Activated T-helper 2 cell treated with anti-CD3 and anti-CD28 coated beads, Interferon-gamma antibody, Interleukin-2, Interleukin-4, amounts not matched to agents 10 μg/mL and 5 μg/mL and 100 μg/mL, durations not matched to agents 14 hours and 24 hours and 36 hours (primary cell): ENCODE results near the gene ATIC. TPM values are rescaled to one million over a fixed set of nuclear protein-coding genes. Genes with fewer than 3 reads are reported as not detected.
"Not testable (repeated sequence)": the region's sequence is repeated elsewhere in the genome, so short reads cannot be mapped to it uniquely, and the experiment has no call there.

ENCODE experiments used
- DNase-seq: peaks from one replicate; pipeline ENCODE4 v3.0.0; 2021; ENCODE audit warnings: low spot score
- H3K27ac Mint-ChIP-seq: one replicate; pipeline ENCODE4 v1.8.0; 2021; ENCODE audit warnings: mixed read lengths
- H3K27me3 Mint-ChIP-seq: one replicate; pipeline ENCODE4 v1.8.0; 2021; ENCODE audit warnings: low read depth, mixed read lengths
- H3K36me3 Mint-ChIP-seq: one replicate; pipeline ENCODE4 v1.8.0; 2021; ENCODE audit warnings: low read depth, mixed read lengths
- H3K4me1 Mint-ChIP-seq: one replicate; pipeline ENCODE4 v1.8.0; 2021; ENCODE audit warnings: low read depth, mixed read lengths
- H3K4me3 Mint-ChIP-seq: one replicate; pipeline ENCODE4 v1.8.0; 2021; ENCODE audit warnings: low read depth, mild to moderate bottlenecking, moderate library complexity, mixed read lengths
- H3K9me3 Mint-ChIP-seq: one replicate; pipeline ENCODE4 v1.8.0; 2021; ENCODE audit warnings: mixed read lengths
- intact Hi-C: fragments of 100-400 bp; cut with micrococcal nuclease; formaldehyde crosslinking; loops from one replicate; pipeline ENCODE4 v1.15.1; 2023
- total RNA-seq: library from RNA; stranded (reverse); gene quantifications from 2 replicates; pipeline ENCODE4 v1.2.3, GENCODE V29; 2022

ATIC gene
- total RNA-seq, 1 donor from 2014 or later = 296 TPM

- Mint-ChIP-seq H3K4me1 (peaks cover 4% of the 10 kb centered on the region), H3K4me3 (no peak overlapping the region), H3K36me3 (no peaks in the 10 kb centered on the region), H3K27ac (no peak overlapping the region), H3K9me3 (no peaks in the 10 kb centered on the region), H3K27me3 (peaks cover 5% of the 10 kb centered on the region)
- no peak for DNase-seq
- intact Hi-C loops = no loop called here
These were observed 28.6 kb upstream of the ATIC start for GRCh38 chr2:215283221-215283620.

- intact Hi-C loops = no loop called here
- no peak overlapping the region for H3K27ac Mint-ChIP-seq
- no peaks in the 10 kb centered on the region for H3K9me3 Mint-ChIP-seq
- H3K4me1 Mint-ChIP-seq = no peaks in the 10 kb centered on the region
- no peak for DNase-seq
- no peak overlapping the region for H3K4me3 Mint-ChIP-seq
- H3K27me3 Mint-ChIP-seq = peaks cover 8% of the 10 kb centered on the region
- no peaks in the 10 kb centered on the region for H3K36me3 Mint-ChIP-seq
These were observed 25.6 kb upstream of the ATIC start for GRCh38 chr2:215286309-215286708.

GRCh38 chr2:215288112-215288815 lies 23.6 kb upstream of the ATIC start:
- Mint-ChIP-seq H3K4me1 (no peaks in the 10 kb centered on the region), H3K27me3 (peaks cover 12% of the 10 kb centered on the region), H3K27ac (no peak overlapping the region), H3K4me3 (no peak overlapping the region), H3K9me3 (no peaks in the 10 kb centered on the region), H3K36me3 (no peaks in the 10 kb centered on the region)
- no peak for DNase-seq
- intact Hi-C loops = no loop called here

- DNase-seq = no peak
- H3K27me3 Mint-ChIP-seq = peaks cover 11% of the 10 kb centered on the region
- no peaks in the 10 kb centered on the region for H3K9me3 Mint-ChIP-seq
- no peak overlapping the region for H3K27ac Mint-ChIP-seq
- no peaks in the 10 kb centered on the region for H3K36me3 Mint-ChIP-seq
- intact Hi-C loops = no loop called here
- no peaks in the 10 kb centered on the region for H3K4me1 Mint-ChIP-seq
- H3K4me3 Mint-ChIP-seq = no peak overlapping the region
These were observed 20.8 kb upstream of the ATIC start for GRCh38 chr2:215290980-215291599.

- intact Hi-C loops = no loop called here
- Mint-ChIP-seq H3K9me3 (no peaks in the 10 kb centered on the region), H3K4me1 (no peaks in the 10 kb centered on the region), H3K27ac (no peak overlapping the region), H3K27me3 (peaks cover 6% of the 10 kb centered on the region), H3K4me3 (no peak overlapping the region), H3K36me3 (no peaks in the 10 kb centered on the region)
- DNase-seq = no peak
These were observed 18.0 kb upstream of the ATIC start for GRCh38 chr2:215293879-215294278.

- no peak for DNase-seq
- no peaks in the 10 kb centered on the region for H3K36me3 Mint-ChIP-seq
- H3K9me3 Mint-ChIP-seq = no peaks in the 10 kb centered on the region
- H3K27me3 Mint-ChIP-seq = no peaks in the 10 kb centered on the region
- H3K4me1 Mint-ChIP-seq = no peaks in the 10 kb centered on the region
- H3K4me3 Mint-ChIP-seq = no peak overlapping the region
- intact Hi-C loops = no loop called here
- H3K27ac Mint-ChIP-seq = no peak overlapping the region
These were observed 12.5 kb upstream of the ATIC start for GRCh38 chr2:215299337-215299859.

- Mint-ChIP-seq H3K4me1 (no peaks in the 10 kb centered on the region), H3K9me3 (no peaks in the 10 kb centered on the region), H3K4me3 (no peak overlapping the region), H3K27ac (no peak overlapping the region), H3K27me3 (peaks cover 6% of the 10 kb centered on the region), H3K36me3 (no peaks in the 10 kb centered on the region)
- no peak for DNase-seq
- intact Hi-C loops = no loop called here
These were observed 9.9 kb upstream of the ATIC start for GRCh38 chr2:215301994-215302393.

GRCh38 chr2:215311259-215311624 lies 617 bp upstream of the ATIC start:
- not testable (repeated sequence) for H3K9me3 Mint-ChIP-seq
- intact Hi-C loops = loop anchor here (2.0 to 10.0 kb wide), 3 partner anchors 38 to 124 kb away; partner anchors contain the start of gene FN1
- peak overlapping the region; percentile 85 for H3K4me3 Mint-ChIP-seq

GRCh38 chr2:215313255-215313613 lies 1.4 kb downstream of the ATIC start:
- H3K4me1 Mint-ChIP-seq = peaks cover 34% of the 10 kb centered on the region
- H3K4me3 Mint-ChIP-seq = peak overlapping the region; percentile 96
- DNase-seq = no peak
- intact Hi-C loops = loop anchor here (5.0 to 10.0 kb wide), 2 partner anchors 39 to 122 kb away; partner anchors contain the start of gene FN1
- no peaks in the 10 kb centered on the region for H3K9me3 Mint-ChIP-seq
- peak overlapping the region; percentile 93 for H3K27ac Mint-ChIP-seq
- H3K27me3 Mint-ChIP-seq = no peaks in the 10 kb centered on the region
- peaks cover 50% of the 10 kb centered on the region for H3K36me3 Mint-ChIP-seq

More at GRCh38 chr2:215311259-215311624, 617 bp upstream of the ATIC start:
- DNase-seq = peak; percentile 14
- Mint-ChIP-seq H3K27ac (peak overlapping the region; percentile 83), H3K4me1 (peaks cover 28% of the 10 kb centered on the region), H3K36me3 (peaks cover 37% of the 10 kb centered on the region)
- H3K27me3 Mint-ChIP-seq = not testable (repeated sequence)

GRCh38 chr2:215314896-215315295 lies 3.0 kb downstream of the ATIC start:
- intact Hi-C loops = loop anchor here (5.0 to 10.0 kb wide), 2 partner anchors 37 to 120 kb away; partner anchors contain the start of gene FN1
- no peak for DNase-seq
- H3K9me3 Mint-ChIP-seq = no peaks in the 10 kb centered on the region
- peaks cover 65% of the 10 kb centered on the region for H3K36me3 Mint-ChIP-seq
- H3K4me3 Mint-ChIP-seq = peak overlapping the region; percentile 26
- peaks cover 34% of the 10 kb centered on the region for H3K4me1 Mint-ChIP-seq
- H3K27me3 Mint-ChIP-seq = no peaks in the 10 kb centered on the region
- H3K27ac Mint-ChIP-seq = peak overlapping the region; percentile 68

- Mint-ChIP-seq H3K4me1 (peaks cover 36% of the 10 kb centered on the region), H3K27ac (peak overlapping the region; percentile 68), H3K9me3 (no peaks in the 10 kb centered on the region), H3K4me3 (peak overlapping the region; percentile 26), H3K36me3 (peaks cover 69% of the 10 kb centered on the region), H3K27me3 (no peaks in the 10 kb centered on the region)
- intact Hi-C loops = loop anchor here (10.0 kb wide), 1 partner anchor 120 kb away; the partner anchor contains the start of gene FN1
- no peak for DNase-seq
These were observed 3.4 kb downstream of the ATIC start for GRCh38 chr2:215315301-215315700.

GRCh38 chr2:215316336-215316735 lies 4.5 kb downstream of the ATIC start:
- Mint-ChIP-seq H3K4me3 (no peak overlapping the region), H3K27me3 (no peaks in the 10 kb centered on the region), H3K36me3 (peaks cover 79% of the 10 kb centered on the region), H3K27ac (no peak overlapping the region), H3K9me3 (no peaks in the 10 kb centered on the region), H3K4me1 (peaks cover 39% of the 10 kb centered on the region)
- no peak for DNase-seq
- intact Hi-C loops = loop anchor here (10.0 kb wide), 1 partner anchor 118 kb away; the partner anchor contains the start of gene FN1

- intact Hi-C loops = loop anchor here (10.0 kb wide), 1 partner anchor 115 kb away; the partner anchor contains the start of gene FN1
- Mint-ChIP-seq H3K36me3 (peaks cover 87% of the 10 kb centered on the region), H3K4me1 (peaks cover 27% of the 10 kb centered on the region), H3K27me3 (no peaks in the 10 kb centered on the region), H3K27ac (no peak overlapping the region), H3K4me3 (no peak overlapping the region), H3K9me3 (no peaks in the 10 kb centered on the region)
- DNase-seq = no peak
These were observed 7.6 kb downstream of the ATIC start for GRCh38 chr2:215319500-215319899.
